SH-SY5Y (cell line): ENCODE measurements around the gene EMC1.
"Not testable (repeated sequence)": the region's sequence is repeated elsewhere in the genome, so short reads cannot be mapped to it uniquely, and the experiment has no call there.

Experiments
- GATA2 ChIP-seq: IDR thresholded peaks from 2 replicates; pipeline ENCODE4 v1.6.1; 2011; ENCODE audit warnings: mild to moderate bottlenecking, low read depth, low read length
- GATA3 ChIP-seq: IDR thresholded peaks from 2 replicates; pipeline ENCODE4 v1.6.1; 2011; ENCODE audit warnings: low read depth, mild to moderate bottlenecking, low read length, moderate library complexity

The EMC1 gene

DNA sequence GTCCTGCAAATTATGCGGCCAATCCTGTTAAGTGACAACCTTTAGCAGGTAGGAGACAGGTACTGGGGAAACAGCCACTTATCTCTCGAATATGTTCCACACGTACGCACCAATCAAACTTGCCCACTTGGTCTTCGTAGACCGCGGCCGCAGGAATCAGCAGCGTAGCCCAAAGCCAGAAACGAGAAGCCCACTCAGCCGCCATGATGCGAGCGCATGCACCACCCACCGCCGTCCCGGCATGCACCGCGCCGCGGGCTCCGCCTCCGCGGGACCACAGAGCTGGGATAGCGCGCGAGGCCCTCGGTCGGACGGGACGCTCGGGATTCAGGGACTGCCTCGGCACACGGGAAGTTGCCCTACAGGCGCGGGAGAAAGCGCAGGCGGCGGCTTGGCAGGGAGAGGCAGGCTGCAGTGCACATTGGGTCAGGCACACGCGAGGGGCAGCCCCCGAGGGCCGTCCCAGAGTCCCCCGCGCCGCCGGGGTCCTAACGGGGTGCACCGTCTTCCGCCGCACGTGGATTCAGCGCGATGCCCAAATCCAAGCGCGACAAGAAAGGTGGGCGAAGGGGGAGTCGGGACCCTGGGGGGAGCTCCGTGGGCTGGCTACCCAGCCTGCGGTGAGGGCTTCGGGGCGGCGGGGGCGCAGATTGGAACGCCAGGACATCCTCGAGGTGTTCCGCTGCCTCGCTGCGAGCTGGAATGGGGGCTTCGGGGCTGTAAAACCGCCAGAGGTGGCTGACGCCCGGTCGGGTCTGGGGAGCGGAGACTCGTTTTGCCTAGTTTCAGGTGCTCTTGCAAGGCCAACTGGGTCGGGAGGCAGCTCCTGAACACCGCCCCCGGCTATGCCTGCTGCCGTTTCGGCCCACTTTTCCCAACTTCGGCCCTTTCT is at the start of gene EMC1, which contains the start of gene MRTO4:
Gene EMC1 (minus strand): TSS at position 220 of the 892 bp plus-strand sequence. CDS start 15 bp downstream, at position 205.
Gene MRTO4 (plus strand): TSS at position 501 of the 892 bp plus-strand sequence. CDS start 31 bp downstream, at position 532.
- no peak for TF ChIP-seq GATA2

DNA sequence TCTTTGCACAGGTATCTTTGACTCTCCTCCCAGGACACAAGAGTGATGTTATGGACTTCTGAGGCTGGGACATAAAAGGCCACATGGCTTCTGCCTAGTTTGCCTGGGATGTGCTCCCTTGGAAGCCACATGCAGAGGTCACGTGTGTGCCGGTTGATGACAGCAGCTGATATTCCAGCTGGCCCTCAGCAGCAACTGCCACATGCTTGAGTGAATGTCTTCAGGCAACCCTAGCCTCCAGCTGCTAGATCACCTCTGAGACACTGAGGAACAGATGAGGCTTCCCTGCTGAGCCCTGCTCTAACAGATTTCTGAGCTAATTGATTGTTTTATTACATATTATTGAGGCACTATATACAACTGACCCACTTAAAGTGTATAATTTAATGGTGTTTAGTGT is 48.9 kb upstream of the EMC1 start:
- no peak for TF ChIP-seq GATA3

DNA sequence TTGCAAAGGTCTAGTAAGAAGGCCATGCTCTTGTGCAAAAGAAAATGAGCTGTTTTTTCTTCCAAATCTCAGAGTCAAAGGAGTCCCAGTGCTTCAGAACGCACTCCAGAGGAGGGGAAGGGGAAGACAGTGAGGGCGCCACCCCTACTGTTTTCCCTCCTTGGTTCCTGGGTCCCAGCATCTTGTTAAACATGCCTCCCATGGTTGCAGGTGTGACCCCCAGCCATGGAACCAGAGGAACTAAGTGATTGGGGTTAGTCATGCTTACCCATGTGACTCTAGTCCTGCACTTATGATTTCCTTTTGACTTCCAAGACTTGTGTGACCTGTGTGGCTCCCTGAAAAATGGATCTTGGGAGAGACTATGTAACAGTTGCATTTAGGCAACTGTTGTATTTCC is 43.3 kb upstream of the EMC1 start:
- no peak for TF ChIP-seq GATA2
- no peak for TF ChIP-seq GATA3

DNA sequence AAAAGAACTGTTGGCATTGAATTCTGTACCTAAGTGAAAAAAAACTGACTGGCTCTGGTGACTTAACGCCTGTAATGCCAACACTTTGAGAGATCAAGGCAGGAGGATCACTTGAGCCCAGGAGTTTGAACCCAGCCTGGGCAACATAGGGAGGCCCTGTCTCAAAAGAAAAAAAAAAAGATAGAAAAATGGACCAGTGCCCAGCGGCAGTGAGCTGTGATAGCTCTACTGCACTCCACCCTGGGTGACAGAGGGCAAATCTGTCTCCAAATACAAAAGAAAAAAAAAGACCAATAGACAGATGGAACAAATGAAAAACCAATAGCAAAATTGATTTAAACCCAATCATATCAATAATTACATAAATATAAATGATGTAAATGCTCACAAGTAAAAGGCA is 37.9 kb upstream of the EMC1 start:
- TF ChIP-seq GATA2 (no peak), GATA3 (no peak)

DNA sequence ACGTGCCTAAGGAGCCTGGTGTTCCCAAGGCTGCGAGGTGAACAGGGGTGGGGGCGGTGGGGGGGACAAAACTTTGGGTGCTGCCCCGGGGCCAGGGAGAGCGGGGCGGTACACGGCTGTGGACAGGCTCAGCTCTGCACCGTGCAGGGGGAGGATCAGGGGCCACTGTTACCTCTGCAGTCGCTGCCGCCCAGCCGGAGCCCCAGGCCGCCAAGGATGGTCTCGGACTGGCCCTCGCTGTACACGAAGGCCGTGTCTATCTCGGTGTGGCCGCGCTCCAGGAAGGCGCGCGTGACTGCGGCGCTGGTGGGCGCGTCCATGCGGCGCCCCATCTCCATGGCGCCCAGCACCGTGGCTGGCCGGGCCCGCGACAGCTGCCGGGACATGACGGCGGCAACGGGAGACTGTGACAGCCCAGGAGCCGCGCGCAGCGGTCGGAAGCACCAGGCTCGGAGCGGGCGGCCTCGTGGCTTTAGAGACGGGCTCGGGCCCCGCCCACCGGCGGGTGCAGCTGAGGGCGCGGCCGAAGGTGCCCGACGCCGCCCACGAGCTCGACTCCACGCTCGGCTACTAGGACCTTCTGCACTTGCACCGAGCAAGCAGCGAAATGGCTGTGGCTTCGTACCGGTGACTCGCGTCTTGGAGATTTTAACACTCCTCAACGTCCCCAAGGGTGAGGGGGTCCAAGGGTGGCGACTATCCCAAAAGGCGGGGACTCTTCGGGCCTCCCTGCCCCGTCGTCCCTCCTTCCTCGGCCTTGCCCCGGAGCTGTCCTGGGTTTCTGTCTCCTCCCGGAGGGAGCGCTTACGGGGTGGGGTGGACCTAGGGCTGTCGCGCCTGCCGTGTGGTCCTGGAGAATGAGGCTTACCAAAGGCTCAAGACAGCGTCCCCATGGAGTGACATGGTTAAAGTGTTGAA is 37.3 kb upstream of the EMC1 start, which contains the start of gene AKR7A3:
Gene AKR7A3 (minus strand): TSS at position 447 of the 918 bp plus-strand sequence. CDS start 61 bp downstream, at position 386.
- TF ChIP-seq GATA3, GATA2: not testable (repeated sequence)

DNA sequence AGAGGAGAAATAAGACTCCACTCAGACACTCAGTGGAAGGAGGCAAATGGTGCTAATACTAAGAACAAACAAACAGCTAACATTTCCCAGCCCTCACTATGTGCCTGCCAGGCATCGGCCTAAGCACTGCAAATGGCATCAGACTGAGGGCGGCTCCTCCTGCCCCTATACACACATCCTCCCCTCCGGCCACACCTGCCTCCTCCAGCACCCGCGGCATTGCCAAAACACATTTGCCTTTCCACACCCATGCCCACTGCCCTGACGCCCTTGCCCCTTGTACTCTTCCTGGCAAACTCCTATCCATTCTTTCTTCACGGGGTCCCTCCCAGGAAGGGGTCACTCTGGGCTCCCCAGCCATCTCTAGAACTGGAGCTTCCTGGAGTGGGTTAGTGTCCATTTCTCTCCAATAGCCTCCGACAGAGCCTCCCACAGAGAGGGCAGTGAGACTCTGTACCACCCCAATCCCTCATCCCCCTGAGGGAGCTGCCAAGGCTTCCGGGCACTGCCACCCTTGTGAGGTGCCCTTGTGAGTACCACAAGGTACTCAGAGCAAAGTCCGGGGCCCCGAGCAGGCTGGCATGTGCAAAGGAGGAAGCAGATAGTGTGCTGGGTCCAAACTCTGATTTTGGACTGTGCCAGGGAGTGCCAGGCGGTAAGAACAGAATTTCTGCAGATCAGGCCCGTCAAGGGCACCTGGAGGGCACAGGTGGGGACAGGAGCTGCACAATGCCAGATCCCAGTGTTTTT is 36.3 kb upstream of the EMC1 start:
- TF ChIP-seq GATA2 (no peak), GATA3 (no peak)

DNA sequence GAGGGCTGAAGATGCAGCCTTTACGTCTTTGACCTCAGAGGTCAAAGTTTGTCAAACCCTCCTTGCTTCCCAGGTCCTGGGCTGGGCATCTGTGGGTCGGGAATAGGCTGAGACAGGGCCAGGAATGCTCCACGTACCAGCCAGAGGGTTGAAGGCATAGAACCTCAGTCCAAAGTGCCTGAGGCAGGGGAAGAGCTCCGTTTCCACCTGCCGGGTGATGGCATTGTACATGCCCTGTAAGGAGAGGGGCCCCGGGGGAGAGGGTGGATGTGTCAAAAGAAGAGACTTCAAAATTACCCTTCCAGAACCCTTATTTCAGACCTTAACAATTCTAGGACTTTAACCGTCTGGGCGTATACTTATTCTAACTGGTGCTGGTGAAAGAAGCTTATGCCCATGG is 33.6 kb upstream of the EMC1 start:
- no peak for TF ChIP-seq GATA2
- no peak for TF ChIP-seq GATA3

DNA sequence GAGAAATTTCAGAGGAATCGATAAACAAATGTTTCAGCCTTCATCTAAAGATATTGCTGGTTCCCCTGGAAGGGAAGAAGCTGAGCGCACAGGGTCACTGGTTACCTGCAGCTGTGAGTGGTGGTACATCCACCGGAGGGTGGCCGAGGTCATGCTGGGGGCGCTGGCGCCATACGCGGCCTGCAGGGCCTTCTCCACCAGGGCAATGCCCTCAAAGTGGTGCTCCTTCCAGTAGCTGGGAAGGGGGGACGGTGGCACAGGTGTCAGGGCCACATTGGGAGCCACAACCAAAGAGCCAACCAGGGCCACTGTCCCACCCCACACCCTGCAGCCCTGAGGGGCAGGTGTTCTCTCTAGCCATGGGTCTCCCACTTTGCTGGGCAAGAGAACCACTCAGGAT is 32.6 kb upstream of the EMC1 start:
- TF ChIP-seq GATA3 (no peak), GATA2 (no peak)

DNA sequence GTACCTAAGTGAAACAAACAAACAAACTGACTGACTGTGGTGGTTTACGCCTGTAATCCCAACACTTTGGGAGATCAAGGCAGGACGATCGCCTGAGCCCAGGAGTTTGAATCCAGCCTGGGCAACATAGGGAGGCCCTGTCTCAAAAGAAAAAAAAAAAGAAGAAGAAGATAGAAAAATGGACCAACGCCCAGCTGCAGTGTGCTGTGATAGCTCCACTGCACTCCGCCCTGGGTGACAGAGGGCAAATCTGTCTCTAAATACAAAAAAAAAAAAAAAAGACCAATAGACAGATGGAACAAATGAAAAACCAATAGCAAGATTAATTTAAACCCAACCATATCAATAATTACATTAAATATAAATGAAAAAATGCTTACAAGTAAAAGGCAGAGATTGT is 23.3 kb upstream of the EMC1 start:
- TF ChIP-seq GATA3, result no peak
- TF ChIP-seq GATA2, result no peak

DNA sequence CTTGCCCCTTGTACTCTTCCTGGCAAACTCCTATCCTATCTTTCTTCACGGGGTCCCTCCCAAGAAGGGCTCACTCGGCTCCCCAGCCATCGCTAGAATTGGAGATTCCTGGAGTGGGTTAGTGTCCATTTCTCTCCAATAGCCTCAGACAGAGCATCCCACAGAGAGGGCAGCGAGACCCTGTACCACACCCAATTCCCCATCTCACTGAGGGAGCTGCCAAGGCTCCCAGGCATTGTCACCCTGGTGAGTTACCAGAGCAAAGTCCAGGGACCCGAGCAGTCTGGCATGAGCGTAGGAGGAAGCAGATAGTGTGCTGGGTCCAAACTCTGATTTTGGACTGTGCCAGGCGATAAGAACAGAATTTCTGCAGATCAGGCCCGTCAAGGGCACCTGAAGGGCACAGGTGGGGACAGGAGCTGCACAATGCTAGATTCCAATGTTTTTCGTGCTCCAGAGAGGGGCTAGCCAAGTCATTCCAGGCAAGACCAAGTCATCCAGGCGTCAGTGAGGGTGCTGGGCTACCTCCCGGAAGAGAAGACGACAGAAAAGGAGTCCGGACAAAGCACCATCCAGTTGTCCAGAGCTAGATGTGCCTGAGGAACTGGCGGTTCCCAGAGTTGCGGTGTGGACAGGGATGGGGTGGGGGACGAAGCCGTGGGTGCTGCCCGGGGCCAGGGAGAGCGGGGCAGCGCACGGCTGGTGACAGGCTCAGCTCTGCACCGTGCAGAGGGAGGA is 22.0 kb upstream of the EMC1 start:
- TF ChIP-seq GATA2, result no peak
- no peak for TF ChIP-seq GATA3

DNA sequence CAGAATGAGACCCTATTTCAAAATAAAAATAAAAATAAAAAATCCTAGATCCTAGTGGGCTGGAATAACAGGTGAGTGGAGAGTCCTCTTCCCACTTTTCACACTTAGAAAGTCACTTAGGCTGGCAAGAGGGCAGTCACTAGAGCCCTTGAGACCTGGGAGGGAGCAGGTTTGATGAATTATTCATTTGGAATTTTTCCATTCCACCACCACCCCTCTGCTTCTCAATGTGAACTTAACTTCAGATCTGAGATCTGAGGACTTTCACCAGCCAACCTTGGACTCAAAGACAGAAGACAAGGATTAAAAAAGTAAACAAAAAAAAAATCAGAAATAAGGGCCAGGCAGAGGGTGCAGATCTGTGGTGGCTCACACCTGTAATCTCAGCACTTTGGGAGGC is 20.7 kb upstream of the EMC1 start:
- no peak for TF ChIP-seq GATA3
- no peak for TF ChIP-seq GATA2

DNA sequence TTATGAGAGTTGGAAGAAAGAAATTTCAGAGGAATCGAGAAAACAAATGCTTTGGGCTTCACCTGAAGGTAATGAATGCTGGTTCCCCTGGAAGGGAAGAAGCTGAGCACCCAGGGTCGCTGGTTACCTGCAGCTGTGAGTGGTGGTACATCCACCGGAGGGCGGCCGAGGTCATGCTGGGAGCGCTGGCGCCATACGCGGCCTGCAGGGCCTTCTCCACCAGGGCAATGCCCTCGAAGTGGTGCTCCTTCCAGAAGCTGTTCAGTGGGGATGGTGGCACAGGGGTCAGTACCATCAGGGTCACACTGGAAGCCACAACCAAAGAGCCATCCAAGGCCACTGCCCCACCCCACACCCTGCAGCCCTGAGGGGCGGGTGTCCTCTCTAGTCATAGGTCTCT is 17.1 kb upstream of the EMC1 start:
- TF ChIP-seq GATA3 (no peak), GATA2 (no peak)

DNA sequence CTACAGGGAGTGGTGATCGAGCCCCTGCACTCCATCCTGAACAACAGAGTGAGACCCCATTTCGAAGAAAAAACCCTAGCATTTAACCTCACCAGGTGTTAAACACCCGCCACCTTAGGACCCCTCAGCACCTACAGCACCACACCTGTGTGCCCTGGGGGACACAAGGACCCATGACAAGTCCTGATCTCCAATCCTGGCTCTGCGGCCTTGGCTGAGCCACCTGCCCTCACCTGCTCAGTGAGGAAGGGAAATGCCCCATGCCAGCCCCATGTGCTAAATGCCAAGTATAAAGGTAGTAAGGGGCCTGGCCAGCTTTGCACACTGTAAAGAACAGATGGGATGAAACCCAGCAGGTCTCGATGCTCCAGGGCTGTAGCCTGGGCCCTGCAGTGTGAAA is 11.4 kb upstream of the EMC1 start:
- TF ChIP-seq GATA2, result no peak
- no peak for TF ChIP-seq GATA3

DNA sequence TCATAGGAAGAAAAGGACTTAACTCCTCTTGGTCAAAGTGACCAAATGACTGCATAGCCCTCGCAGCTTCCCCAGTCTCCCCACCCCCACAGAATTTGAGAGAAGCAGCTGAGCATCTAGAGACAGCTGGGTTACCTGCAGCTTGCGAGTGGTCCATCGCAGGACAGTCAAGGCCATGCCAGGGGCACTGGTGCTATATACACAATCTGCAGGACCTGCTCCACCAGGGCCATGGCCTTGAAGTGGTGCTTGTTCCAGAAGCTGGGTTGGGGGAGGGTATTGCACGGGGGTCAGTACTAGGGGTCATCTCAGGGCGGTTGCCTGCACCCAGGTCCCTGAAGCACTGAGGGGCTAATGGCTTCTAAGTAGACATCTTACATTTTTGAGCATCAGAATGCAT is 10.7 kb upstream of the EMC1 start:
- no peak for TF ChIP-seq GATA3
- no peak for TF ChIP-seq GATA2
